Superior temporal gyrus (tissue), 1 donor: ENCODE data around the gene EPHA3.

Experiments used
- DNase-seq: peaks from one replicate; pipeline ENCODE4 v3.0.0-alpha.2; 2016; ENCODE audit errors: extremely low spot score

EPHA3 gene

GRCh38 chr3:89447243-89447642 lies 339.8 kb downstream of the EPHA3 start:
- peak; percentile 28 for DNase-seq

- DNase-seq = no peak
These were observed 341.7 kb downstream of the EPHA3 start for GRCh38 chr3:89449086-89449485.

GRCh38 chr3:89452066-89452465 lies 344.6 kb downstream of the EPHA3 start:
- no peak for DNase-seq

- DNase-seq = no peak
These were observed 347.8 kb downstream of the EPHA3 start for GRCh38 chr3:89455240-89455639.

- DNase-seq = no peak
These were observed 360.5 kb downstream of the EPHA3 start for GRCh38 chr3:89467898-89468363.

GRCh38 chr3:89472101-89472500 lies 364.7 kb downstream of the EPHA3 start:
- no peak for DNase-seq

- DNase-seq = no peak
These were observed 367.1 kb downstream of the EPHA3 start for GRCh38 chr3:89474333-89475130.

- no peak for DNase-seq
These were observed 381.6 kb downstream of the EPHA3 start for GRCh38 chr3:89488800-89489580.

GRCh38 chr3:89490129-89490528 lies 382.7 kb downstream of the EPHA3 start:
- DNase-seq = no peak

- no peak for DNase-seq
These were observed 387.3 kb downstream of the EPHA3 start for GRCh38 chr3:89494734-89495133.

GRCh38 chr3:89503891-89504391 lies 396.5 kb downstream of the EPHA3 start:
- no peak for DNase-seq

- no peak for DNase-seq
These were observed 397.0 kb downstream of the EPHA3 start for GRCh38 chr3:89504432-89504831.

- DNase-seq = no peak
These were observed 399.2 kb downstream of the EPHA3 start for GRCh38 chr3:89506462-89507103.

GRCh38 chr3:89521328-89521727 lies 413.9 kb downstream of the EPHA3 start:
- no peak for DNase-seq

GRCh38 chr3:89522155-89522554 lies 414.7 kb downstream of the EPHA3 start:
- DNase-seq = no peak

GRCh38 chr3:89525609-89526008 lies 418.2 kb downstream of the EPHA3 start:
- no peak for DNase-seq

- DNase-seq = no peak
These were observed 420.4 kb downstream of the EPHA3 start for GRCh38 chr3:89527736-89528305.
